Stimulated activated CD8-positive, alpha-beta memory T cell treated with anti-CD3 and anti-CD28 coated beads, Interleukin-15, amount 100 ng/mL, for 1 hour (primary cell): ENCODE results near the gene PRR5L.

Source experiments
- DNase-seq: peaks from one replicate; pipeline ENCODE4 v3.0.0-alpha.2; 2020; ENCODE audit warnings: low read depth

PRR5L gene

DNA sequence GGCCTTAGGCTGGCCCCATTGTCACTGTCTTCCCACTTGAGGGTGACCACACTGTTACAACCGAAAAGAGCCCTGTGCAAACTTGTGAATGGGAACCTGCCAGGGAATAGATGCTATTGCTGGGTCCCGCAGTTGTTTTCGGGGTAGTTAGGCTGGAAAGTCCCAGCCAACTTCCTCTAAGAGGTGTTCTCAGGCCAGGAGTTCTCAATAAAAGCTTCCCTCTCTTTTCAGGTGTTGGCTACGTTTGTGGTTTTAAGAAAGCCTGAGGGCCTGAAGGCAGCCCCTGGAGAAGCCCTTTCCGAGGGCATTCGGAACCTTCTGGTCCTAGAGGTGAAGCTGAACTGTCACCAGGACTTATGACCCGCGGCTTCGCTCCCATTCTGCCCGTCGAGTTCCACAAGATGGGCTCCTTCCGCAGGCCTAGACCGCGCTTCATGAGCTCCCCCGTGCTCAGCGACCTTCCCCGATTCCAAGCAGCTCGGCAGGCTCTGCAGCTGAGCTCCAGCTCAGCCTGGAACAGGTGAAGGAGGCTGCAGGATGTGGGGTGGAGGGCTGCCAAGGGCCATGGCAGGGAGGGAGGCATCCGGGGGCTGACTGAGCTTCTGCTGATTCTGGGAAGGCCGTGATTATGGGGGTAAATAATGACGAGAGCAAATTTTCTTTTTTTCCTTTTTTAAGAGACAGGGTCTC is 104.8 kb downstream of the PRR5L start:
- no peak for DNase-seq

DNA sequence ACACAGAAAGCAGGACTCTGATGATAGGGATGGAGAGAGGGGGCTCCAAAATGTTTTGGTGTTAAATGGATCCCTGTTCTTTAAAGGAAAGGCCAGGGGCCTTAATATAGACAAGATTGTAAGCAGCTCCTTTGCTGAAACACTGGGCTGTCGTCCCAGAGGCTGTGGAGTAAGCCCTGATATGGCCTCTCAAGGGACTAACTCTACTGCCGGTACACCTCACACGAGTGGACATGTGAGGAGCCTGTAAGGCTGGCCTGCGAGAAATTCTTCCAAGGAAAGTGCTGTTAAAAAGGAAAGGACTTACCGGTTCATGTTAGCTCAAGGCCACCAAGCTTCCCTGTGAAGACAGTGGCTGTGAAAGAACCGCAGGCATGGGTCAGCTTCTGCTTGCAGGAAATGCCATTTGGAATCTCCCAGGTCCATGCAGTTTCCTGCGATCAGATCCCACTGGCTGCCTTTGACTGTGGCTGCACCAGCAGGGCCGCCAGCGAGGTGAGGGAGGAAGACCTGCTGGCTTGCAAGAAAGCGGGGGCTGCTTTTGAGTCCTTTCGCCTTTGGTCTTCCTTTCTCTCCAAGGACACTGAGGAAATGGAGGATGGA is 106.6 kb downstream of the PRR5L start:
- DNase-seq, result no peak

DNA sequence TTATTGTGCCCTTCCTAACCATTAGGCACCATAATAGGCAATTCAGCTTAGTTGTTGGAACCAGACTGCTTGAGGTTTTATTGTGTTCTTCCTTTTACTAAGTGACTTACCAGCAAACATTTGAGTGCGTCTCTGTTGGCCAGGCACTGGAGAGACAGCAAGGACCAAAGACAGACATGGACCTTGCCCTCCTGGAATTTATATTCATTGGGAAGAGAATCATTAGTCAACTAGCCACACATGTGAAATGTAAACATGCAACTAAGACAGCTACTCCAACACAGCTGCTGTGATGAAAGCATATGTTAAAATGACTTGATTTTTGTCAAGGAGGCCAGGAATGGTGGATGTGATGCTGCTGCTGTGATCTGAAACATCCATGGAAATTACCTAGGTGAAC is 107.6 kb downstream of the PRR5L start:
- no peak for DNase-seq

DNA sequence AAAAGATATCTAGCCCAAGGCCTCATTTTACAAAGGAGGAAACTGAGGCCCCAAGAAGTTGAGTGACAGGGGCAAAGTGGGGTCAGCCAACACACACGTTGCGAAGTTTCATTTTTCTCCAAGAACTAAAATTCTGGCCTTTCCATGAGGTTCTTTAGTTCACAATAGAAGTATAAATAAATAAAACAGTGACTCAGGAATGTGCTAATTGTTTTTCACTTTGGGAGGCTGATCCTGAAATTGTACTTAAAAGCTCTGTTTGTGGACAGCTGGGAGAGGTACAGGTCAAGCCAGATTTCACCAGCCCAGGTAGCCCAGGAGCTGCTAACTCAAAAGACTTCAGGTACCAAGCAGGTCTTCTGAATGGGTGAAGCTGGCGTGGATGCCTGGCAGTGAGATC is 108.7 kb downstream of the PRR5L start:
- no peak for DNase-seq

DNA sequence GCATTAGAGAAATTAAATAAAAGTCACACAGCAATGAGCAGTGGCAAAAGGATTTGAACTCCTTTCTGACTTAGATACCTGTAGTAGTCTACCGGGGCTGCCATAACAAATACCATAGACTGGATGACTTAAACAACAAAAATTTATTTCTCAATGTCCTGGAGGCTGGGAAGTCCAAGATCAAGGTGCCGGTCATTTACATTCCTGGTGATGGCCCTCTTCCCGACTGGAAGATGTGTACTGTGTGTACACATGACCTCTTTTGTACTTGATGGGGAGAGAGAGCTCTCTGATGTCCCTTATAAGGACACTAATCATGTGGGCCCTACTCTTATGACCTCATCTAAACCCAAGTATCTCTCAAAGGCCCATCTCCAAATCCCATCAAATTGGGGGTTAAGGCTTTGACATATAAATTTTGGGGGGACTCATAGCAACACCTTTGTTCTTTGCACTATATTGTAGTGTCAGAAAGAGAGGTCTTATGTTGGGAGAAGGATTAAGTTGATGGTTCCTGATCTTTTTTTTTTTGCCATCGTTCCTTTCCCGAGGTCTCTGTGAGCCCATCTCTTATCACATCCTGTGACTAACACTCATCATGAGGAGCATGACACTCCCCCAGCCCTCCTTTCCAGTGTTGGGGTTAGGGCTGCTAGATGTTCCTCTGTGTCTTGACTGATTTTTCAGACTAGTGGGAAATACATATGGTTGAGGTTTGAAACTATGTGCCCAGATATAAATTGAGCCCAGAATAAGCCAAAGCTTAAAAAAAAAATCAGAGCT is 109.7 kb downstream of the PRR5L start:
- DNase-seq, result no peak

DNA sequence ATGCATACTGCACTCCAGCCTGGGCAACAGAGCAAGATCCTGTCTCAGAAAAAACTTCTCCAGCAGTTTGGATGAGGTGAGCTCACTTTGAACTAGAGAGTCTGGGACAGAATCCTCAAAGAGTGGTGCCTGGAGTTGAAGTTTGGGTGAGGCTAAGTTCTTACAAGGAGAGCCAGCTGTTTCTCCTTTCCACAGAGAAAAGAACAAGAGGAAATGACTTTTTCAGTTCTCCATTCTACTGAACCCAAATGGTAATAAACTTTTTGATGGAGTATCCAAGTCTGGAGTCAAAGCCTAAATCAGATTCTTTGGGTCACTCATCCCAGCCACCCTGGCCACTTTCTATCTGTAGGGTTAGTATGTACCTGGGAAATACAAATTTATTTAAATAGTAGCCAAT is 111.3 kb downstream of the PRR5L start:
- DNase-seq, result no peak

DNA sequence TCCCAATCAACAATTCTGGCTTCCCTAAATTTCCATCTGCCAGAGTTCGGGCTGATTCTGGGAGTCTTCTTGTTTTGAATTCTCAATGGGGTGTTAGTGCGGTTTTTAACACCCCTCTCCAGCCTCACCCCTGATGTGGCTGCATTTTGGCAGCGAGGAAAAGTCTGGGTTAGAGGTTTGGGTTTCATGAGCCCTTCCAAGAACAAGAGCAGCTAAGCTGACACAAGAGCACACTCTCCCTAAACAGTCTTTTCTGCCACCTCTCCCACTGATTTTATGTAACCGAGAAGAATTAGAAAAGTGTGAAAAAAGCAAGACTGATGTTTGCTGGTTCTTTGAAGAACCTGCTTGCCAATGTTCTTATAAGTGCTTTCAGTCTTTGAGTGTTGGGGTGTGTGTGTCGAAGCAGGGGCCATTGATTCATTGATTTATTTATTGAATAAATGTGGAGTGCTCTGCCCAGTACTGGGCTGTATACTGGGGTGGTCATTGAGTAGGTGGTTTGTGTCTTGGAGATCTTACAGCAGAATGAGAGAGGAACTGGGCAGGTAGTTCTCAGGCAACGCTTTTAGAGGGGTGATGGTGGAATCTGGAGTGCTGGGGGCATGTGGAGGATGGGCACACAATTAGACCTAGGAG is 112.5 kb downstream of the PRR5L start:
- no peak for DNase-seq

DNA sequence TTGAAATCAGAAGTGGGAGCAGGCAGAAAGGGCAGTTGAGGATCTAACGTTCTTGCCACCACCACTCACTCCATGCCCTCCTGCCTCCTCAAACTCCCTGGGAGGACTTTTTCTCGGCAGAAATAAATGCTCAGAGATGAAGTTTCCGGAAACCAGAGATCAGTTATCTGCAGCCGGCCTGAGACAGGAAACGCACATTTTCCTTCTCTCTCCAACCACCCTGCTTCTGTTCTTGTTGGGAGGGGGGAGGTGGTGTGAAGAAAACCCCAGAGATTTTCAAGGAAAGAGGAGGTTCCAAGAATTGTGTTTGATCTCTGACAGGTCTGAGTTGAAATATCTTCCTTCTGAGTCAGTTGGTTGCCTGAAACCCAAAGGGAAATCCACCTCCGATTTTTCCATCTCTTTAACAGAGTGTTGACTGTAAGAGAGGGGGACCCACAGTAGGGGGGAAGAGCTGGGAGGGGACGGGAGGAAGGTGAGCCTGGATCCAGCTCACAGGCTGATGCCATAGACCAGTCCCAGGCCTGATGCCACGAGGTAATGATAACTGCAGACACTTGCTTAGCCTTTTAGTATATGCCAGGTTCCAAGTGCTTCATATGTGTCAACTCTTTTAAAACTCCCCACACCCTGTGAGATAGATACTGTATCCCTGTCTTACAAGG is 113.2 kb downstream of the PRR5L start:
- DNase-seq, result no peak

DNA sequence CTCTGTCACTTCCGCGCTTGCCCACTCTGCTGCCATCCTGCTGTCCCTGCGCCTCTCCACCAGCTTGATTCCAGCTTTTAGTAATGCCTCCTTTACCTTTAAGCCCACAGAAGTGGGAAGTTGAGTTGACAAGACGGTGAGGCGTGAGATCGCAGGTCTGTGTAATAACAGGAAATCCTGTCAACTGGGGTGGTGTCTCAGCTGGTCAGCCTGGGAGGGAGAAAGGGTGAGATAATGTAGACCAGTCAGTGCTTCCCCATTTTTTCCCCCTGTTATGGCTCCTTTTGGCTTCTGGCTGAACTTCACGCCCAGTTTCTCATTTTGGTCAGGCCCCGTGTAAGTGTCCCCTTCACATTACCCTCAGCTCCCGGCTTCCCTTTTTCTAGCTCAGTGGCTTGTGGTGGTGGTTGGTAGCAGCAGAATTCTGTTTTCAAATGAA is 115.1 kb downstream of the PRR5L start:
- DNase-seq, result no peak

DNA sequence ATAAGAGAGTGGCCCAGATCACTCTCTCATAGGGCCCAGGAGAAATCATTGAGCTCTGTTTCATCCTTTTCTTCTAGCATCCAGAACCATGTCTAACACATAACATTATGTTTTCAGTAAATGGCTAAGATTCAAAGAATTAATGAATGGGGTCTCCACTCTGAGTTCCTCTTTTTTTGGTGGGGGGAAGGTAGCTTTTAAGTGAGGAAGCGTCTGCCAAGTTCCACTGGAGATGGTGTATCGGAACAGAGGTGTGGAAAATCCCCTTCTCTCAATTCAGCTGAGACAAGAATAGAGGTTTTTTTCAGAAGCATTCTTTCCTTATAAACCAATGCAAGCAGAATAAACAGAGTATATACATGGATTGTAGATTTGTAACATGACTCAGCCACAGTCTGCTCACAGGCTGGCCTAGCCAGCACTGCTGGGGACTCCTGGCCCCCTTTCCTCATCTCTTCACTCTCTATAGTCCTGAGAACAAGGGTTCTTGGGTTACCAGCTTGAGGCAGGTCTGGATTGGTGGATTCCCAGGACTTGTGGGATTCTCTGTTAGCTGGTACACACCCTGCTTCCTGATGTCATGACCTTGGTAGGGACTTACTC is 116.8 kb downstream of the PRR5L start:
- DNase-seq, result no peak

DNA sequence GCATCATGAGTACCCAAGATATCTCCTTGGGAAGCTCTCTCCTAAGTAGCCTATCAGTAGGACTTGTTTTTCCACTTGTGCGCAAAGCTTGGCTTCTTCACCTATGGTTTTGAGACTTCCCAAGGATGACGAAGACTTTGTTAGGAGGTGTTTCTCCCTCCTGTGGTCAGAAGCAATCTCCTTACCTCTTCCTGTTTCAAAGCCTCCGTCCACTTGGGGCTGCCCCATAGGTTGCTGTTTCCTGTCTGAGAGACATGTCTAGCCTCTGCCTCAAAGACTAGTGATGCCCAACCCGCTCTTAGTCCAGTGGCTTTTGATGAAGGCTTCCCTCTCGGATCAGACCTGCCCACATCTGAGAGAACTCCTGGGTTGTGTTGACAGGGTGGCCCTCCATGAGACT is 121.1 kb downstream of the PRR5L start:
- DNase-seq, result no peak

DNA sequence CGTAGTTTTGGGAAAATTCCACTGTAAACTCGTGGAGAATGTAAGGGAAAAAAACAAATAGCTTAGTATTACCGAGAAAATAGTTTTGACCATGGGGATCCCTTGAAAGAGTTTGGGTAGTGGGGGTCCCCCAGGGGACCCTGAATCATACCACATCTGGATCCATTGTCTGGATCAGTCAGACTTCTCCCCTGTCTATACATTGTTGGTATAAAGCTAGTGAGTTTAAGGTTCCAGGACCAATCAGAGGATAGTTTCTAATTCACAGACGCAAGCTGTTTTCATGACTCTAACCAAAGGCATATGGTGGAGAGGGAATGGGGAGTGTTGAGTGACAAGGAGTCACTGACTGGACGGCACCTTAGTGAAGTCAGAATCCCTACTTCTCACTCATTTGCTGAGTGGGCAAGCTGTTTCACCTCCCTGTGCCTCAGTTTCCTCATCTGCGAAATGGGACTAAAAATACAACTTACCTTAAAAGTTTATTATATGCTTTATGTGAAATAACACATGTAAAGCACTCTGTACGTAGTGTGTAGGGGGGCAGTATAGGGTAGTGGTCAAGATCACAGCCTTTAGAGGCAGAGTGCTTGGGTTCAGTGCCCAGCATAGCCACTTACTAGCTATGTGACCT is 123.8 kb downstream of the PRR5L start:
- DNase-seq, result no peak

DNA sequence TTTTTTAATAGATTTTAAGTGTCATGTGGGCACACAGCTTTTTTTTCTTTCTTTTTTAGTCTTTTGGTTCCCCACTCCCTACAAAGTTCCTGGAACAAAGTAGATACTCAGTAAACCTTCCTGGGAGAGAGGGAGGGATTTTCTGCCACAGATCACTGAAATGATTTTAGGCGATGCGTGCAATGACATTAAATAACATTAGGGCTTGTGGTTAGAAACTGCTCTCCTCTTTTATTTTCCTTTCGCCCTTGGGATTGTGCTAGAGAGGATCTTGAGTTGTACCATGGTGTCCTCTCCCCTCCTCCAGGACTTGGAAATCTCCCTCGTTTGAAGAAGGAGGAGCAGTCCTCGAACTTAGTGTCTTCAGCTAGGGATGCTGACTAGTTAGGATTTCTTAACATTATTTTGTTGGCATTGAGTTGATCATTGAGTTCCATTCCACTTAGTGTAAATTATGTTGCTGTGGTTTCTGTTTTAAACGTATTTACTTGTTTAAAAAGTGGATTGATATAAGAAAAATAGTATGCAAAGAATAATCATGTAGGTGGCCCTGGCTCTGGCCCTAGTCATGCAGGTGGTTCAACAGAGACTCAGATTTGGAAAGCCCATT is 125.6 kb downstream of the PRR5L start:
- DNase-seq, result no peak

DNA sequence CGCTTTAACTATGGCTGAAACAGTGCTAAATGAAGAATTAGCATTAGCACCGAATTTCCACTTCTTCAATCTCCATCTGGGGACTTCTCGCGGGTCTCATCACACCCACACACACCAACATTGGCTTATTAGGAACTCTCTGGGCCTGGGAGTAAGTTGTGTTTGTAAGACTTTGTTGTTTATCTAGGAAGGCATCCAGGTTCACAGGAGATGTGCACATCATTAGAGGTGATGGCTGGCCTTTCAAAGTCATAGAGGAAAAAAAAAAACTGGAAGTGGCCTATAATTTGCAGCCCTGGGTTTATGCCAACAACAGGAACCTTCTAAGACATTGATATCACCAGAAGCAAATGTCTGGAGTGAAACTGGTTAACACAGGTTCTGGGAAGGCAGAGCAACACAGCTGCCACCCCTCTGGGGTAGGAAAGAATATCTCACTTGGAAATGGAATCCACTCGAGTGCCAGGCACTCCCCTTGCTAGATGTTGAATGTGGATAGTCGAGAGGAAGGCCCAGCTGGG is 129.5 kb downstream of the PRR5L start:
- DNase-seq, result no peak

DNA sequence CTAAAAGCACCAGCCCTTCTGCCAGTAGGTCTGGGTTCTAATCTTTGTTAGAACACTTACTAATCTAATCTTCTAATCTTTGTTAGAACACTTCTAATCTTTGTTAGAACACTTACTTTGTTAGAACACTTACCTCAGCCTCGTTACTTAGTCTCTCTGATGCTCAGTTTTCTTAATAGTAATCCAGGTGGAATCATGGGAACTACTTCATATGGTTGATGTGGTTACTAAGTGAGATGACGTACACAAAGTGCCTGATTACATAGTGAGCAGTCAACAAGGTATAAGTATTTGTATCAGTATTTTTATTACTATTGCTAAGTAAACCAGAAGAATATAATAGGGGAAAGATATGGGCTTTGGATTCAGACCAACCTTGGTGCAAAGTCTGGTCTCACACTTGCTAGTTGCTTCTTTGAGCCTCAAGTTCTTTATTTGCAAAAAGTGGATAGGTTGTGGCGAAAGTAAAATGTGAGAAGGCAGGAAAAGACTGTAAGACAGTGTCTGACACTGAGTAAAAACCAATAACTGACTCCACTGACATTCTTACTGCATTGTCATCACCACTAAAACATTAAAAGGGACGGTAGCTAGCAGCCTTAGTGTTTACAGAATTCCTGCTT is 130.2 kb downstream of the PRR5L start:
- no peak for DNase-seq

DNA sequence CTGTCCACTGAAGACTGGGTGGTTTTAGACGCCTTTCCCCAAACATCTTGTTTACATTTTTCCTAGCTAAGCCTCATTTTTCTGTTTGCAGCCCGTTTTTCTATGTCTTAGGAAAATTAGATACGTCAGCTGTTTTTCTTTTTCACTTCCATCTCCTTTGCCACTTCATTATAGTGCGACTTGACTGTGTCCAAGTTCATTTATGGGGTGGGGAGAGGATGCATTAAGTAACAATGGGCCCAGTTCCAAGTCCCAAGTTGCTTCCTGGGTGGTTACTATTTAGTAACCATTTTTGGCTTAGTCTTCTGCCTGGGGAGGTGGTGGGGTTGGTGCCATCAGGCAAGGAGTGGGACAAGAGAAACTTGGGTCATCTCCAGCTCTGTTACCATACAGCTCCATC is 131.0 kb downstream of the PRR5L start:
- DNase-seq, result no peak

DNA sequence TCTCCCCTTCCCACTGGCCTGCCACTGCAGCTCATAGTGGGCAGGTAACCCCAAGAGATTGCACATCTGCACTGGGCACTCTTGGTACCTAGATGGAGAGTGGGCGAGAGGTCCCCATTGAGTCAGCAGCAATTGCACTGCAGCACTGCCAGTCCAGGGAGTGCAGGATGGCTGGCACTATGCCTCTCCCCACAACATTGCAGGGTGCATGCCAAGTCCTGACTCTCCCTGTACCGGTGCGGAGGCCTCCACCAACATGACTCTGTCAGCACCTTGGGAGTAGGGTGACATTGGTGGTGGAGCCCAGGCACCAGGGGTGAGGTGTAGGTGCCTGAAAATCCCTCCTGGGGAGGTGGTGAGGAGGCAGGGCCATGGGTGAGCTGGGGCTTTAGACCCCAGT is 131.8 kb downstream of the PRR5L start:
- DNase-seq, result no peak

DNA sequence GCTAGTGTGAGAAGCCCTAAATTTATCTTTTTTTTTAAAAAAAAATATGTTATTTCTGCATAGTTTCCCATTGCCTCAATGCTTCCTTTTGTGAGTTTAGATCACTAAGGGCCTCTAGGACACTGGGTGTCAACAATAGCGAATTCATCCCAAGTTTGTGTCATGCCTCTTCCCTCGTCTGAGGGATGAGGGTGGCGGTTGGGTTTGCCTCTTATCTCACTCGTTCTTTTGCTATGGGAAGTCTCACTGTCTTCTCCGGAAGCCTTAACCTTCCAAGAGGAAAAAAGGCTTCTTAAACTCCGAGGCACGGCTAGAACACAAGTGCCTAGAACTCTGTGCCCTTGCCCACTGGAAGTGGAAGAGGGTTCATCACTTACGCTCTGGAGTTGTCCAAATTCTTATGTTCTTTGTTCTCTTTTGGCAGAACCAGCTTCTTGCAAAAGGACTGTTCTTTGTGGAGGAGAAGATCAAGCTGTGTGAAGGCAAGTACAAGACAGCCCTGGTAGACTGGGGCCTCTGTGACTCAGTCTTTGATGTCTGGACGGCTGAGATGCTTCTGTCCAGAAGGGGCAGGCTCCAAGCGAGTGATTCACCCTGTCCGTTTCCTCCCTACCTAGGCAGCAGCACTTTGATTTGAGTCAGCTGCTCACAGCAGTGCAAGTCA is 135.5 kb downstream of the PRR5L start:
- DNase-seq, result no peak

DNA sequence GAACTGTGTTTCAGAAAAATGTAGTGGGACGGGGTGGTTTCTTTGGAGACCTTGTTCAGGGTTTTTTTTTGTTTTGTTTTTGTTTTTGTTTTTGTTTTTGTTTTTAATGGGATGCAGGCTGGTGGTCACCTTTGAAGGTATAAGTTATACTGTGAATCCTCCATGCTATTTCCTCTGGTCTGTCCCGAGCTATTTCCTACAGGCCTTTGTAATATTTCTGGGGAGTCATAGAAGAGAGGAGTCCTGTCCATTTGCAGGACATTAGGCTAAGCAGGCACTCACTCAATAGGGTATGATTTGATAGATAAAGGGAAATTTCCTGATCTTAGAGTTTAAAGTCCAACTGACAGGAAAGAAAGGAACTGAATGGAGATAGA is 136.0 kb downstream of the PRR5L start:
- no peak for DNase-seq

DNA sequence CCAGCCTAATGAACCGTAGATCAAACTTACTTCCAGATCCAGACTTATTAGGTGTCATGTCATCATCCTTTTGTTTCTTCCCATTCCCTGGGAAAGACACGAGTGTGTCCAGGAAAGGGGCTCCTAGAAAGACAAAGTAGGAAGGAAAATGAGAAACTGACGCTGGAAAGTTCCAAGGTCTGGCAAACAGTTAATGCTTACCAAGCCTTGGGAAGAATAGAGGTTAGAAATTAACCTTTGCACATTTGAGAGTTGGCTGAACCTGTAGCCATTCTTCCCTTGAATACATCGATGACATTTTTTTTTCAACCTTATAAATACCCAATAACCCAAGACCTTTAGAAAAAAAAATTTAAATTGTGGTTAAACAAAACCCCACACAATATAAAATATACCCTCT is 136.7 kb downstream of the PRR5L start:
- DNase-seq, result no peak
